COR-L47 (cell line): ENCODE results near the gene RIC8B.

Experiments
- DNase-seq: peaks from one replicate; lab custom pipeline; 2025; lab: John Stamatoyannopoulos, UW

RIC8B gene

DNA sequence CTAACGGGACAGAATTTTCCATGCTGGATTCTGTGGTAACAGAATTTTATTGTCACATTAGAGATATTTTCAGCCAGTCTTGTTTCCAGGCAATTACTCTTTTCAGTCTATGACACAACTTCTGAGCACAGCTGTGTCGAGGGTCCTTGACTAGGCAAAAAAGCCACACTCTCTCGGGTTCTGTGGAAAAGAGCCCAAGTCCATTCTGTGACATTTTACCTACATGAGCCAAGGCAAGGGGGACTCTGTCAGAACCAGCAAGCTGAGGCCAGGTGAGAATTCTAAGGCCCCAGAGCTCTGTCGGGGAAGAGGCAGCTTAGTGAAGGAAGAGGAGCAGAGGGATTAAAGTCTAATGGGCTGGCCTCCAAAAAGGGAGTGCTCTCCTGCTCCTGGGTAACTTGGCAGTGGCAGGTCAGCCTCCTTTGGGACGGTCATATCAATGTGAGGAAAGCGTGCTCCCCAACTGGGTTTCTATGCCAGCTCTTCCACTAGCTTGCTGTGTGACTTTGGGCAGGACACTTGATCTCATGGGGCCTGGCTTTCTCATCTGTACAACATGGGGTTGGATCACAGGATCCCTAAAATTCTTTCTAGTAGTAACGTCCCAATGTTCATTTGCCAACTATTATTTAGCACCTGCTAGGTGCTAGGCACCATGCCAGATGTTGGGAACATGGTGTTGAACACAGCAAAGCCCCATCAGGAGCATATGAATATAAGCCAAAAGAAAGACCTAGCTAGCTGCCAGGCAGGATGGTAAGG is 16.0 kb upstream of the RIC8B start:
- no peak for DNase-seq

GRCh38 chr12:106759526-106760183 is 14.8 kb upstream of the RIC8B start:
- DNase-seq, result no peak

DNA sequence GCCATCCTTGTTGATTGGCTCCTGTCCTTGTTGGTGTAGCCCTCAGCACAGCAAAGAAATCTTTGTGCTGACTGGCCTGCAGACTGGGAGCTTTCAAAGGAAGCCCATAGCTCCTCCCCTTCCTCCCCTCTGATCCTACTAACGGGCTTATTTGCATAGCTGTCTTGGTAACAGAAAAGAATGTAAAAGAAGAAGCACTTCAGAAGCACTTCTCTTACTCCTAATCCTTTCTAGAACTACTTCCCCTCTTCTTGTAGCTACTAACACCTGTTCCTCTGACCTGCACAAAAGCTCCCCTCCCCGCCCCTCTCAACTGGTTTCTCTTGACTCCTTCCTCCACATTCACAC is 14.3 kb upstream of the RIC8B start:
- no peak for DNase-seq

- no peak for DNase-seq
Observed at GRCh38 chr12:106764220-106764619, 10.3 kb upstream of the RIC8B start.

- DNase-seq, result no peak
Observed at GRCh38 chr12:106764738-106765137, 9.7 kb upstream of the RIC8B start.

DNA sequence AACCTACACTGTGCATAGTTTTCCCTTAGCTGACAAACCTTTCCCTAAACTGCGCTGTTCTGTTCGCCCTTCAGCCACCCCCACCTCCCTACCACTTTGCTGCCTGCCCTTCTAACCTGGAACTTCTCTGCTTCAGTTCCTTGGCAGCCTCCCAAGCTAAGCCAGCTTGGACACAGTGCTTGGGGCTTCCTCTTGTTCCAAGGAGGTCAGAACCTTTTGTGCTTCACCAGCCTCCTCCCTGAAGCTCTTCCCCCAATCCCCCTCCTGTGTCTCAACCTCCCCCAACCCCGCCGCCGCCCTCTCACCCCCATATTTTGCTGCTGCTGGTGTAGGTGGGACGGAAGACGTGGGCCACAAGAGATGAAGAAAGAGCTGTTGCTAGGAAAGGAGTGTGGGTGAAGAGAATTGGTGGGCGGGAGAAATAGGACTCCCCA is 8.1 kb upstream of the RIC8B start:
- DNase-seq, result no peak

DNA sequence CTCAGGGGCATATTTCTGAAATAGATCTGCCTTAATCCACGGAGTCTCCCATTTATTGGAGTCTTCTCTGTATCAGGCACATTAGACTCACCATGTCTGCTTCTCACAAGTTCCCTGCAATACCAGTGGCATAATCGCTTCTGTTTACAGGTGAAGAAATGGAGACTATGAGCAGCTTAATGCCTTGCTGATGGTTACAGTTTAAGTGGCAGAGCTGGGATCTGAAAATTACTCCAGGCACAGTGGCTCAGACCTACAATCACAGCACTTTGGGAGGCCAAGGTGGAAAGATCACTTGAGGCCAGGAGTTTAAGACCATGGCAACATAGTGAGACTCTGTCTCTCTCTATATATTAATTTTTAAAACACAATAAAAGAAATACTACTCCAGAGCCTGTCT is 7.3 kb upstream of the RIC8B start:
- no peak for DNase-seq

DNA sequence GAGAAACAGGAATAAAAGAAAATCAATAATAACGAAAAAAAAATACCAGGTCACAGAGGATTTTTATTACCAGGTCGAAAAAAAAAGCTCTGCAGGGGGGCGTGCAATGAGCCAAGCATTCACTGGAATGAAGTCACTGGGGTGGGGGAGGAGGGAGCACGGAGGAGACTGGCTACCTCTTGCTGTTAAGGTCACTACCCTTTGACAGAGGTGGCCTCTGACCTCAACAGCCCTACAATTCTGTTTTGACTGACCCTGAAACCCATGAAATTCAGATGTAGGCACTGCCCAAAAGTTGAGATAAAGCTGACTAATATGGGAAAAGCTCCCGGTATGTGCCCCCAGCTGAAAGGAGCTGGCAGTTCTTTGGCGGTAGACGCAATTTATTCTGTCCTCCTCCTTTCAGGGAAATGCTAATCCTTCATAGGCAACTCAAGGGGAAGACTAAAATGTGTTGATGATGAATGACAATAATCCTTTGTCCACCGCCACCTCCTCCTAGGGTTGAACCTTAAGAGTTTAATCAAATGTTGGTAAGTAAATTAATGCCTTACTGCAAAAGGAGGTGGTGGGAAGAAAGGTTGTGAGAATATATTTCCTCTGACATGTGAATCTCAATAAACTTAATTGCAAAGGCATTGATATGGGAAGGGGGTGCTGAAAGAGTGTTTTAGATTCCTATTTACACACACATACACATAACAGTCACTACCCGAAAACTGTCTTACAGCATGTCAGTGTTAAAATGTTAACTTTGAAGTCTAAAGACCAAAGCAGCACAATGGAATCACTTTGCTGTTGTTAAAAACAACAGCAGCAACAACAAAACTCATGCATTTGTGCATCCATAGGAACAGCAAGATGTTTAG is 6.3 kb upstream of the RIC8B start:
- no peak for DNase-seq

DNA sequence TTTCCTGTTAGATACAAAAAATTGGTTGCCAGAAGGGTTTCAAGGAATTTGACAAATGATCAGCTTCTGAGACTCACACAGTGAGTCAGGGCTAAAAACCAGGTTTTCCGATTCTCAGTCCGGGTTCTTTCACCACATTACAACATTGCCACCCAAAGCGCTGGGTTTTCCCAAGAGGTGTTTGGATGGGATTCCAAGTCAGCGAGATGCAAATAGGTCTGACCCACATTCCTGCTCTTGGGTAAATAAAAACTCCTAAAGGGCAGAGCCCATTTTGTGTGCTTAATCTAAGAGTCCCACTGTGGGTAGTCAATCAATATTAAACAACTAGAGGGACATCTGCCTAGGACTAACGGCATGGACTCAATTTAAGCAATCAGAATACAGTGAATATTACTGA is 5.4 kb upstream of the RIC8B start:
- no peak for DNase-seq

DNA sequence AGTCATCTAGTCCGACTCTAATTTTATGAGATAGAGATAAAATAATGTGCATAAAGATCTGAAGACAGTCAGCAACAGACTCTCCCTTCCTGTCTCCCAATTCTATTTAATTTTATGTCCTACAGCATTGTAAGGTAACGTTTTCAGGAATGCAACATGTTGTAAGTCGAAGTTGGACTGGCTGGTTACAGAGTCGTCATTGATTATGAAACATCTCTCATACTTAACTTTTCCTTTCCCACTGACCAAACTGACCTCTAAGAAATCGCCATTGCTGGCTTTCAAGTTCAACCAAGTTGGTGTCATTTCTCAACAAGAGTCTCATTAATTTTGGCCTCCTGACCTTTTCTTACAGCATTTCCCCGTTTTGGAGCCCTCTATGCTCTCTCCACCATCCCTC is 4.9 kb upstream of the RIC8B start:
- no peak for DNase-seq

DNA sequence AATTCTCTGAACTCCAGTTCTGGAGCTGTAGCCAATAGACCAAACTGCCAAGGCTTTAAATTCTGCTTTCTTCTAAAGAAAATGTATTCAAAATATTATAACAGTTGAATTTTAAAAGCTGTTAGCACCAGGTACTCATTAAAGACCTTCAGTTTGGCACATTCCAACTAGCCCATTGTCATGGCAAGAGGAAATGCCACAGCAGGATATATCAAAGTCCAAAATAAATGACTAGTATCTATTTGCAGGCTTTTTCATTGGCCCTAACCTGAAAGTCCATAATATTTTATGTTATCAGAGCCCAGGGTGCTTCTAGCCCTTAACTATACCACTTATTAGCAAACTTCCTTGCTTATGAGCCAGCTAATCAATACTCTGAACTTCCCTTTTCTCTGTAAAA is 3.1 kb upstream of the RIC8B start:
- DNase-seq, result no peak

- no peak for DNase-seq
Observed at GRCh38 chr12:106773286-106774004, 1.0 kb upstream of the RIC8B start.

- peak; percentile 64 for DNase-seq
Observed at GRCh38 chr12:106774808-106775524, 484 bp downstream of the RIC8B start.

- DNase-seq, result no peak
Observed at GRCh38 chr12:106776897-106777296, 2.4 kb downstream of the RIC8B start.

GRCh38 chr12:106780010-106780631 is 5.6 kb downstream of the RIC8B start:
- DNase-seq, result peak; percentile 15

- no peak for DNase-seq
Observed at GRCh38 chr12:106782619-106783018, 8.1 kb downstream of the RIC8B start.

DNA sequence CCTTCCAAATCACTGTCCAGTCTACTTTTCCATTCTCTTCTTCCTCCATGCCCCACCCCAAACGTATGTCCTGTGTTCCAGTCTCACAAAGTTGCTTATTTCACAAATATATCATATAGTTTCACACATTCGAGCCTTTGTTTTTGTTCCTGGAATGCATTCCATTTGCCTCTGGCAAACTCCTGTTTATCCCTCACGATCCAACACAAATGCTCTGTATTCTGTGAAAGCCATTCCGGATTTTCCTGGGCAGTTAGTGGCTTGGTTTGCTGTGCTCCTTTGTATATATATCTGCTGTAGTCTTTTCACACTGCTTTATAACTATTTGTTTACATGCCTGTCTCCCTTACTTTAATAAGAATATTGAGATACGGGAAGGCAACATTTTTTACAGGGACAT is 9.0 kb downstream of the RIC8B start:
- no peak for DNase-seq

GRCh38 chr12:106790020-106790419 is 15.5 kb downstream of the RIC8B start:
- peak; percentile 68 for DNase-seq

GRCh38 chr12:106791531-106791930 is 17.0 kb downstream of the RIC8B start:
- DNase-seq, result peak; percentile 86

DNA sequence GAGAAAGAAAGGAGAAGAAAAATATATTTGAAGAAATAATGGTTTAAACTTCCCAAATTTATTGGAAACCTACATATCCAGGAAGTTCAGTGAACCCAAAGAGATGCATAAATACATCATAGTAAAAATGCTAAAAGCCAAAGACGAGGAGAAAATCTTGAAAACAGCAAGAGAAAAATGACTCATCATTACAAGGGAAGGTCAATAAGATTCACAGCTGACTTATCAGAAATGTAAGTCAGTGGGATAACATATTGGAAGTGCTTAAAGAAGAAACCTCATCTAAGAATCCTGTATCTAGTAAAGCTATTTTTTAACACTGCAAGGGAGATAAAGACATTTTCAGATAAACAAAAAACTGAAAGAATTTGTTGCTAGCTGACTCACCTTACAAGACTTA is 19.9 kb downstream of the RIC8B start:
- no peak for DNase-seq

DNA sequence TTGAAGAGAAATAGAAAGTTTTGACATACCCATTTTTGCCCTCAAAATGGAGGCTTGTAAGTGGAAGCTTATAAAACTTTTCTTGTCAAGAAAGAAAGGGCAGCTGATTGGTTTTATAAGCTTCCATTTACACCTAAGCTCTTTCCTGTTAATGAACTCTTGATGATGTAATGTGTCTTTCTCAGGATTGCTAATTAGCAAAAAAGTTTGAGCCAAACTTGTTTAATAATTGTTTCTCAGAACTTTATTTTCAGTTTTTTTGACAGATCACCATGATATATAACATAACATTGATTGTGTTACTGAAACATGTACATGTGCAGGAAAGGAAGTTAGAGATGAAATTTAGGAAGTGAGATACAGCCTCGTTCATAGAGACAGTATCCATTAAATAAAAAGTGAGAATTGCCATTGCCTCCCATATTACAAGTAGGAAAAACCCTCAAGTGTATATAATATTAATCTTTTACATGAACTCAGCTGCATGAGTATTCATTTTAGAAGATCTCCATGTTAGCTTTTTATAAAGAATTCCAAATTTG is 26.8 kb downstream of the RIC8B start:
- no peak for DNase-seq
